Tibial nerve (tissue), 3 donors: ENCODE results near the gene HIP1R.

Source experiments
- CTCF ChIP-seq, 5 experiments: fragments of 200-600 bp in 3 of 5; fragments of 450-650 bp in 2 of 5; sonication (generic) in 3 of 5; IDR thresholded peaks; one replicate each; pipeline ENCODE4 v1.5.1; 2016 to 2019; ENCODE audit warnings: antibody characterized with exemption in 5 of 5, mild to moderate bottlenecking in 3 of 5, moderate library complexity in 2 of 5
- POLR2A ChIP-seq, 2 donors: fragments of 450-650 bp; IDR thresholded peaks; one replicate each; pipeline ENCODE4 v1.6.1; 2017; ENCODE audit warnings: antibody characterized with exemption in 2 of 2, mild to moderate bottlenecking in 2 of 2, moderate library complexity in 2 of 2

DNA sequence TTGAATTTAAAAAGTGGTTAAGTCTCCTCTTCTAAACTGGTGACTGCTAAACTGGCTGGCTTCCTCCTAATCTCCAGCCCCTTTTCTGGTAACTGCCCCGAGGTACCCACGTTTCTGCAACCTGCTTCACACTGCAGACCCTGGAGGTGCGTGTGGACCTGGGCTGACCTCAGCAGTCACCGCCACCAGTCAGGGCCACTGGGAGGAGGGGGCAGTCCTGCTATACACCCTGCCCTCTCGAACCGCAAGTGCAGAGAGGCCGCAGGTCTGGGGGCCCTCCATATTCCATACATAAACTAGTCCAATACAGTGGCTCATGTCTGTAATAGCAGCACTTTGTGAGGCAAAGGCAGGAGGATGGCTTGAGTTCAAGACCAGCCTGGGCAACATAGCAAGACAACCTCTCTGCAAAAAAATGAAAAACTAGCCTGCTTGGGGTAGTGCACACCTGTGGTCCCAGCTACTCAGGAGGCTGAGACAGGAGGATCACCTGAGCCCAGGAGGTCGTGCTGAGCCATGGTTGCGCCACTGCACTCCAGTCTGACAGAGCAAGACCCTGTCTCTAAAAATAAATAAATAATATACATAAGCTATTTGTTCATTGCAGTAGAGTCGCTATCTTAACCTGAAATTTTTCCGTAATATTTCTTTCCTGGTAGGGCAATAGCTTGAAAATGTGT, 35.0 kb downstream of the HIP1R start:
- no peak for TF ChIP-seq CTCF (IDR thresholded peaks at IDR 0.05)
- TF ChIP-seq POLR2A (IDR thresholded peaks at IDR 0.05) = no peak
